ENCODE data around the gene NUP214.
"Not testable (repeated sequence)": the region's sequence is repeated elsewhere in the genome, so short reads cannot be mapped to it uniquely, and the experiment has no call there.

NUP214 gene

GRCh38 chr9:131252120-131252519 is 126.7 kb downstream of the NUP214 start:
- no peaks in the 10 kb centered on the region for H3K27me3 Mint-ChIP-seq (ENCODE audit: low read depth)
- H3K4me1 Mint-ChIP-seq (ENCODE audit: low read depth) = peaks cover 22% of the 10 kb centered on the region
- no peak overlapping the region for H3K27ac Mint-ChIP-seq

GRCh38 chr9:131253891-131254491 is 128.6 kb downstream of the NUP214 start:
- Mint-ChIP-seq H3K9me3 (no peaks in the 10 kb centered on the region), H3K4me3 (no peak overlapping the region), H3K4me1 (ENCODE audit: low read depth) (peaks cover 28% of the 10 kb centered on the region), H3K27me3 (ENCODE audit: low read depth) (no peaks in the 10 kb centered on the region), H3K36me3 (ENCODE audit: low read depth) (peaks cover 8% of the 10 kb centered on the region), H3K27ac (peak overlapping the region; percentile 92)

More at GRCh38 chr9:131252120-131252519, 126.7 kb downstream of the NUP214 start:
- Mint-ChIP-seq H3K4me3 (peak overlapping the region; percentile 83), H3K9me3 (no peaks in the 10 kb centered on the region), H3K36me3 (ENCODE audit: low read depth) (peaks cover 7% of the 10 kb centered on the region)

DNA sequence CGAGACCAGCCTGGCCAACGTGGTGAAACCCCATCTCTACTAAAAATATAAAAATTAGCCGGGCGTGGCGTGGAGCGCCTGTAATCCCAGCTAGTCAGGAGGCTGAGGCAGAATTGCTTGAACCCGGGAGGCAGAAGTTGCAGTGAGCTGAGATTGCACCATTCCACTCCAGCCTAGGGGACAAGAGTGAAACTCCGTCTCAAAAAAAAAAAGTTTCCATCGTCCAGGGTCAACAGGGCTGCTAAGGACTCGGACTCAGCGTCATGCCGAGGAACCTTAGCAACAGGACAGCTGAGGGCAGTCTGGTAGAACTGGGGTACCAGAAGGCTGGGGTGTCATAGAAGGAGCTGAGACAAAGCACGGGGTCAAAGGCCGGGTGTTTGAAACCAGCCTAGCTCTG is 129.2 kb downstream of the NUP214 start:
- Mint-ChIP-seq H3K27ac (peak overlapping the region; percentile 65), H3K4me1 (ENCODE audit: low read depth) (peaks cover 31% of the 10 kb centered on the region), H3K27me3 (ENCODE audit: low read depth) (no peaks in the 10 kb centered on the region), H3K36me3 (ENCODE audit: low read depth) (peaks cover 11% of the 10 kb centered on the region), H3K9me3 (no peaks in the 10 kb centered on the region), H3K4me3 (peak overlapping the region; percentile 21)

DNA sequence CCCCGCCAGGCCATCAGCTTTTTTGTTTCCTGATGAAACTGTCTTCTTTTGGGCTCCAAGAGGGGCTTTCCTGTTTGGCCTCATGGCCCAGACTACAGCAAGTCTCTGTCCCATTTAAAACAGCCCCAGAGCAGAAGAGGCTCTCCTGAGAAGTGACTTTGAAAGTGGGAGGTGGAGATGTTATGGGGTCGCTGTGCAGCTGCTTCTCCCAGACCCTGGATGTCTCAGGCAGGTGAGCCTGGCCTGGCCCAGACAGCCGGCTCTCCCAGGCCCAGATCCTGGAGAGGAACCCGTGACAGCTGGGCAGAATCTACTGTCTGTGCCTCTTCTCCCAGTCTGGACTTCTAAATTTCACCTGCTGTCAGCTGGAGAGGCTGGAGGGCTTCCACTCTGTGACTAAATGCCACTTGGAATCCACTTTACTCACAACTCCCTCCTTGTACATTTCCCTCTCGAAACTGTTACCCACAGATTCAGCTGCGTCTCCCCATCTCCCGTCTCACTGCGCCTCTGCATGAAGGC is 130.4 kb downstream of the NUP214 start:
- H3K36me3 Mint-ChIP-seq (ENCODE audit: low read depth) = peaks cover 19% of the 10 kb centered on the region
- H3K9me3 Mint-ChIP-seq = no peaks in the 10 kb centered on the region
- peaks cover 32% of the 10 kb centered on the region for H3K4me1 Mint-ChIP-seq (ENCODE audit: low read depth)
- no peaks in the 10 kb centered on the region for H3K27me3 Mint-ChIP-seq (ENCODE audit: low read depth)
- H3K4me3 Mint-ChIP-seq = peak overlapping the region; percentile 86
- H3K27ac Mint-ChIP-seq = peak overlapping the region; percentile 92

DNA sequence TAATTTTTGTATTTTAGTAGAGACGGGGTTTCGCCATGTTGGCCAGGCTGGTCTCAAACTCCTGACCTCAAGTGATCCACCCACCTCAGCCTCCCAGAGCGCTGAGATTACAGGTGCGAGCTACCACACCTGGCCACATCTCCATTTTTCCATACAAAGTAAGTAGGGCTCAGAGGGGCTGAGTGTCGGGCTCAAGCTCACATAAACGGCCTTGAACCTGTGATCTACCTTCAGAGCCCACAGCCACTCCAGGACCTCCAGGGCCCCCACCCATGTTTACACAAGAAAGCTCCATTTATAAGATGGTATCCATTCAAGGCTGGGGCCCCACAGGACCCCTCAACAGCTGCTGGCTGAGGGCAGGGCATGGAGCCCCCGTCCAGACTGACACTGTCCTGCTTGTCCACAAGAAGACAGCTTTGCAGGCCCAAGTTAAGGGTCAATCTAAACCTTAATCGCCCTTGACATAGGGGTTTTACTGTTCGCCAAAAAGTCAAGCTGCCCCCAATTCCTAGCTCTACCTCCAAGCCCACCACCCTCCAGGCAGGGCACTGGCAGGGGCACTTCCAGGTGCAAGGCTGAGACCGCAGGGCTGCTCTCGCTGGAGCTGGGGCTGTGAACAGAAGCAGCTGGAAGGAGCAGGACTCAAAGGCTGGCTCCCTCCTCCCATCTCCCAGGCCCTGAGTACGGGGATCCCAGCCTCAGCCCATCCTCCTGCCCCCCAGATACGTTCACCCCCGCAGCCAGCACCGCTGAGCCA is 132.1 kb downstream of the NUP214 start:
- peaks cover 25% of the 10 kb centered on the region for H3K36me3 Mint-ChIP-seq (ENCODE audit: low read depth)
- peak overlapping the region; percentile 92 for H3K27ac Mint-ChIP-seq
- H3K9me3 Mint-ChIP-seq = no peaks in the 10 kb centered on the region
- peak overlapping the region; percentile 46 for H3K4me3 Mint-ChIP-seq
- no peaks in the 10 kb centered on the region for H3K27me3 Mint-ChIP-seq (ENCODE audit: low read depth)
- H3K4me1 Mint-ChIP-seq (ENCODE audit: low read depth) = peaks cover 32% of the 10 kb centered on the region

DNA sequence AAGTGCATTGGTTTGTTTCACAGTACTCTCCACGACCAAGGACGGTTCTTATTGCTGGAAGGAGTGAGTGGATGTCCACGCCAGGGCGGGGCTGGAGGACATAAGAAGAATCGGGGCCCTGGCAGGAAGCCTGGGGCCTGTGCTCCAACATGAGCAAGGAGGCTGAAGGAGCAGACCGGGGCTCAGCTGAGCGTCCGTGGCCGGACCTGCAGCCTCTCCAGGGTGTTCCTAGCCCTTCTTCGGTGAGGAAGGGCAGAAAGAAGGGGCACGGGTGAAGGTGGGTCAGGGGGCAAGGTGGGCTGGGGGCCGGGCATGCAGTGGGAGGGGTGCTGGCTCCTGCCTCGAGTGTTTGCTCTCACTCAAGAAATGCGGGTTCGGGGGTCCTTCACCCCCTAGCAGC is 132.8 kb downstream of the NUP214 start:
- peaks cover 29% of the 10 kb centered on the region for H3K36me3 Mint-ChIP-seq (ENCODE audit: low read depth)
- H3K27me3 Mint-ChIP-seq (ENCODE audit: low read depth) = no peaks in the 10 kb centered on the region
- peak overlapping the region; percentile 46 for H3K4me3 Mint-ChIP-seq
- peak overlapping the region; percentile 92 for H3K27ac Mint-ChIP-seq
- H3K9me3 Mint-ChIP-seq = no peaks in the 10 kb centered on the region
- peaks cover 32% of the 10 kb centered on the region for H3K4me1 Mint-ChIP-seq (ENCODE audit: low read depth)

- peaks cover 36% of the 10 kb centered on the region for H3K4me1 Mint-ChIP-seq (ENCODE audit: low read depth)
- no peak overlapping the region for H3K4me3 Mint-ChIP-seq
- no peak overlapping the region for H3K27ac Mint-ChIP-seq
- peaks cover 32% of the 10 kb centered on the region for H3K36me3 Mint-ChIP-seq (ENCODE audit: low read depth)
- H3K9me3 Mint-ChIP-seq = no peaks in the 10 kb centered on the region
- H3K27me3 Mint-ChIP-seq (ENCODE audit: low read depth) = no peaks in the 10 kb centered on the region
These were observed 133.5 kb downstream of the NUP214 start for GRCh38 chr9:131258698-131259431.

GRCh38 chr9:131259432-131259898 is 134.1 kb downstream of the NUP214 start:
- Mint-ChIP-seq H3K27ac (peak overlapping the region; percentile 59), H3K4me3 (no peak overlapping the region), H3K4me1 (ENCODE audit: low read depth) (peaks cover 40% of the 10 kb centered on the region), H3K27me3 (ENCODE audit: low read depth) (no peaks in the 10 kb centered on the region), H3K36me3 (ENCODE audit: low read depth) (peaks cover 32% of the 10 kb centered on the region), H3K9me3 (no peaks in the 10 kb centered on the region)

DNA sequence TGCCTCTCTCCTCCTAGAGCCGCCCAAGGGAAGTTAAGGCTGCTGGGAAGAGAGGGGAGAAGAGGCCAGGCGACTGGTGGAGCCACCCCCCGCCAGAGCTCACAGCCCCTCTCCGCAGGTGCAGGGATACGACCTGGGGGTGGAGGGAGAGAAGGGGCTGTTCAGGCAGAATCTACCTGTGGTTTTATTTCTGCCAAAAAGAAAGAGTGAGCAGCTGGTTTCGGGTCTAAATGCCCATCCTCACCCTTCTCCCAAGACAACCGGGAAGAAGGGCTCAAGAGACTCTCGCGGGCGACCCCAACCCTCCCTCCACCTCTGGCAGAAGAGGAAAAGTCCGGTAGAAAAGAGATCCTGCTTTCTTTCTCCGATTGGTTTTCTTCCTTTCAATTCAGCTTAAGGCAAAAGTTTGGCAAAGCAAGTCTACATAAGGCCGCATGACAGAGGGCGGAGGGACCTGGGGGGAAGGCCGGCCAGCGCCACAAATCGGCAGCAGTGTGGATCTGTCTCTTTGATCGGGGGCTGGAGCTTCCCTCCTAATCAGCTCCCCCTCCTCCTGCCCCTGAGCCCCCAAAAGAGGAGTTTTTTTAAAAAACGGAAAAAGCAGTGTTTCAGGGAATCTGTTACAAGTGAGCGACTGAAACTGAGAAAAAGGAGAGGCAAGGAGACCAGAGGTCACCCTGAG is 134.7 kb downstream of the NUP214 start:
- peaks cover 43% of the 10 kb centered on the region for H3K4me1 Mint-ChIP-seq (ENCODE audit: low read depth)
- peaks cover 32% of the 10 kb centered on the region for H3K36me3 Mint-ChIP-seq (ENCODE audit: low read depth)
- no peak overlapping the region for H3K4me3 Mint-ChIP-seq
- no peaks in the 10 kb centered on the region for H3K27me3 Mint-ChIP-seq (ENCODE audit: low read depth)
- no peaks in the 10 kb centered on the region for H3K9me3 Mint-ChIP-seq
- H3K27ac Mint-ChIP-seq = peak overlapping the region; percentile 49

- Mint-ChIP-seq H3K36me3 (ENCODE audit: low read depth) (peaks cover 32% of the 10 kb centered on the region), H3K4me1 (ENCODE audit: low read depth) (peaks cover 39% of the 10 kb centered on the region), H3K27me3 (ENCODE audit: low read depth) (no peaks in the 10 kb centered on the region), H3K9me3 (no peaks in the 10 kb centered on the region), H3K4me3 (no peak overlapping the region), H3K27ac (no peak overlapping the region)
These were observed 135.5 kb downstream of the NUP214 start for GRCh38 chr9:131260751-131261452.

DNA sequence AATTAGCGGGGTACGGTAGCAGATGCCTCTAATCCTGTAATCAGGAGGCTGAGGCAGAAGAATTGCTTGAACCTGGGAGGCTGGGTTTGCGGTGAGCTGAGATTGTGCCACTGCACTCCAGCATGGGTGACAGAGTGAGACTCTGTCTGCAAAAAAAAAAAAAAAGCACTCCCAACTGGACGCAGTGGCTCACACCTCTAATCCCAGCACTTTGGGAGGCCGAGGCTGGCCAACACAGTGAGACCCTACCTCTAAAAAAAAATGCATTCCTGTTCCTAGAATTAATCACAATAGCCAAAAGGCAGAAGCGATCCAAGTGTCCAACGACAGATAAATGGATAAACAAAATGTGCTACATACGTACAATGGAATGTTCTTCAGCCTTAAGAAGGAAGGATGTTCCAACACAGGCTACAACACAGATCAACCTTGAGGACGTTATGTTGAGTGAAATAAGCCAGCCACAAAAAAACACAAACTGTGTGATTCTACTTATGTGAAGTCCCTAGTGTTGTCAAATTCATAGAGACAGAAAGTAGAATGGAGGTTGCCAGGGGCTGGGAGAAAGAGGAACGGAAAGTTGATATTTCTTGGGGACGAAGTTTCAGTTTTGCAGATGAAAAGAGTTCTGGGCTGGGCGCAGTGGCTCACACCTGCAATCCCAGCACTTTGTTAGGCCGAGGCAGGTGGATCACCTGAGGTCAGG is 137.1 kb downstream of the NUP214 start:
- no peaks in the 10 kb centered on the region for H3K27me3 Mint-ChIP-seq (ENCODE audit: low read depth)
- peaks cover 44% of the 10 kb centered on the region for H3K4me1 Mint-ChIP-seq (ENCODE audit: low read depth)
- peak overlapping the region; percentile 44 for H3K4me3 Mint-ChIP-seq
- peaks cover 38% of the 10 kb centered on the region for H3K36me3 Mint-ChIP-seq (ENCODE audit: low read depth)
- H3K27ac Mint-ChIP-seq = peak overlapping the region; percentile 77
- H3K9me3 Mint-ChIP-seq = no peaks in the 10 kb centered on the region

DNA sequence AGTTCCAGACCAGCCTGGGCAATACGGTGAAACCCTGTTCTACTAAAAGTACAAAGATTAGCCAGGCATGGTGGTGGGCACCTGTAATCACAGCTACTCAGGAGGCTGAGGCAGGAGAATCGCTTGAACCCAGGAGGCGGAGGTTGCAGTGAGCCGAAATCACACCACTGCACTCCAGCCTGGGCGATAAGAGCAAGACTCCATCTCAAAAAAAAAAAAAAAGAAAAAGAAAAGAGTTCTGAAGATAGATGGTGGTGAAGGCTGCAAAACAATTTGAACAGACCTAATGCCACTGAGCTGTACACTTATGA is 137.6 kb downstream of the NUP214 start:
- Mint-ChIP-seq H3K4me3 (peak overlapping the region; percentile 44), H3K4me1 (ENCODE audit: low read depth) (peaks cover 42% of the 10 kb centered on the region), H3K27ac (peak overlapping the region; percentile 77), H3K36me3 (ENCODE audit: low read depth) (peaks cover 36% of the 10 kb centered on the region)
- not testable (repeated sequence) for H3K9me3 Mint-ChIP-seq; H3K27me3 Mint-ChIP-seq (ENCODE audit: low read depth)

DNA sequence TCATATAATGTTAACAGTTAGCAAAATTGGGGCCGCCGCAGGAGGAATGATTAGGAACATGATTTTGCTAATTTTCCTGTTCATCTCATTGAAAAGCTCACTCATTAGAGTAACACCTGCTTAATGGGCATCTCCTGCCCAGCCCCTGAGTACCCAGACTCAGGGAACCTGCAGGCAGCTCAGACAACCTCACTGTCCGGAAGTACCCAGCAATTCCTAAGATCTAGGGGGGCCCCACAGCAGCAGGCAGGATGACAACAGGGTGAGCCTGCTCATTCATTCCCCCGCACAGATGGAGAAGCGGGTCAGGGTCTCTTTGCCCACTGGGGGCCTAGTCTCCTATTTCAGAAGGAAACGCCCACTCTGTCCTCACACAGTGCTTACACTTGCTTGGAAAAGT is 138.3 kb downstream of the NUP214 start:
- Mint-ChIP-seq H3K36me3 (ENCODE audit: low read depth) (peaks cover 36% of the 10 kb centered on the region), H3K9me3 (no peaks in the 10 kb centered on the region), H3K27ac (peak overlapping the region; percentile 72), H3K4me3 (no peak overlapping the region), H3K27me3 (ENCODE audit: low read depth) (no peaks in the 10 kb centered on the region), H3K4me1 (ENCODE audit: low read depth) (peaks cover 45% of the 10 kb centered on the region)
